ENCODE measurements around the gene ASB13.

DNA sequence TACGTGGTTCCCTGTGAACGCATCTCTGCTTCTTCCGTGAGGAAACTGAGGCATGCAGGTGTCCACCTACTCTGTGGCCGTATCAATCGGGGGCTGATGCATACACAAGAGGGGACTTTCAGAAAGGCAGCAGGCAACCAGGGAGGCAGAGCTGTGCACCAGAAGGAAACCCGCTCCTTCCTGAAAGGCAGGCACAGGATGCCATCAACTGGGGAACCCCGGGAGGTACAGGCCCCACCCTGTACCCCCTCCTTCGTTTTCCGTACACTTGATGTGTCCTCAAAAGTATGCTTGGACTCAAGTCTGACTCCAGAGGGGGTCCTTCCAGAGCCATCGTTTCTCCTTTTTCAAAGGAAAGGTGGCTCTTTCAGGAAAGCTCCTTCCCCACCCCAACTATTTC, 59.5 kb downstream of the ASB13 start:
- TF ChIP-seq, protein P1, sequence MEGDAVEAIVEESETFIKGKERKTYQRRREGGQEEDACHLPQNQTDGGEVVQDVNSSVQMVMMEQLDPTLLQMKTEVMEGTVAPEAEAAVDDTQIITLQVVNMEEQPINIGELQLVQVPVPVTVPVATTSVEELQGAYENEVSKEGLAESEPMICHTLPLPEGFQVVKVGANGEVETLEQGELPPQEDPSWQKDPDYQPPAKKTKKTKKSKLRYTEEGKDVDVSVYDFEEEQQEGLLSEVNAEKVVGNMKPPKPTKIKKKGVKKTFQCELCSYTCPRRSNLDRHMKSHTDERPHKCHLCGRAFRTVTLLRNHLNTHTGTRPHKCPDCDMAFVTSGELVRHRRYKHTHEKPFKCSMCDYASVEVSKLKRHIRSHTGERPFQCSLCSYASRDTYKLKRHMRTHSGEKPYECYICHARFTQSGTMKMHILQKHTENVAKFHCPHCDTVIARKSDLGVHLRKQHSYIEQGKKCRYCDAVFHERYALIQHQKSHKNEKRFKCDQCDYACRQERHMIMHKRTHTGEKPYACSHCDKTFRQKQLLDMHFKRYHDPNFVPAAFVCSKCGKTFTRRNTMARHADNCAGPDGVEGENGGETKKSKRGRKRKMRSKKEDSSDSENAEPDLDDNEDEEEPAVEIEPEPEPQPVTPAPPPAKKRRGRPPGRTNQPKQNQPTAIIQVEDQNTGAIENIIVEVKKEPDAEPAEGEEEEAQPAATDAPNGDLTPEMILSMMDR (IDR thresholded peaks at IDR 0.05) = no peak
- TF ChIP-seq POLR2AphosphoS5 (IDR thresholded peaks at IDR 0.05) (no peak), EP300 (IDR thresholded peaks at IDR 0.05) (no peak), POLR2A (IDR thresholded peaks at IDR 0.05) (no peak)

Measured in sigmoid colon (tissue), 4 donors.